Tongue (tissue), 3 donors: ENCODE measurements around the gene TMEM184B. TPM values are rescaled to one million over a fixed set of nuclear protein-coding genes. Genes with fewer than 3 reads are reported as not detected.
"Not testable (repeated sequence)": the region's sequence is repeated elsewhere in the genome, so short reads cannot be mapped to it uniquely, and the experiment has no call there.

ENCODE experiments used
- DNase-seq: peaks from one replicate; pipeline ENCODE4 v3.0.0-alpha.2; 2015
- small RNA-seq: library from RNA; depleted of rRNA; stranded (forward); fragments of <200 nt; gene quantifications from one replicate; pipeline ENCODE3, GENCODE V24; 2014; ENCODE audit warnings: low replicate concordance
- total RNA-seq: library from RNA; depleted of rRNA; stranded (reverse); fragments of >200 nt; gene quantifications from one replicate; pipeline ENCODE4 v1.2.3, GENCODE V29; 2014

The TMEM184B gene
- total RNA-seq, 1 donor from 2014 or later, result 34.3 TPM

- DNase-seq, result no peak
Measured at GRCh38 chr22:38180841-38181452, 91.9 kb downstream of the TMEM184B start.

- not testable (repeated sequence) for DNase-seq
Measured at GRCh38 chr22:38178605-38178937, 94.2 kb downstream of the TMEM184B start.

GRCh38 chr22:38177926-38178604 is 94.7 kb downstream of the TMEM184B start:
- no peak for DNase-seq

- DNase-seq, result not testable (repeated sequence)
Measured at GRCh38 chr22:38177571-38177925, 95.3 kb downstream of the TMEM184B start.

GRCh38 chr22:38177044-38177443 is 95.8 kb downstream of the TMEM184B start:
- DNase-seq, result no peak

GRCh38 chr22:38176170-38176741 is 96.6 kb downstream of the TMEM184B start:
- DNase-seq, result peak; percentile 82

GRCh38 chr22:38175206-38176118 is 97.3 kb downstream of the TMEM184B start:
- DNase-seq, result no peak

- DNase-seq, result no peak
Measured at GRCh38 chr22:38174626-38175025, 98.2 kb downstream of the TMEM184B start.

- DNase-seq, result no peak
Measured at GRCh38 chr22:38173641-38173906, 99.2 kb downstream of the TMEM184B start.

- DNase-seq, result no peak
Measured at GRCh38 chr22:38172832-38173640, 99.8 kb downstream of the TMEM184B start.

- no peak for DNase-seq
Measured at GRCh38 chr22:38171927-38172831, 100.6 kb downstream of the TMEM184B start.

- DNase-seq, result no peak
Measured at GRCh38 chr22:38170469-38170868, 102.3 kb downstream of the TMEM184B start.

Small RNA genes within 50 kb of the gene (small RNA-seq; reads per million reads assigned to genes)
- gene RF00017 (not detected), gene RN7SL704P (not detected)

Other genes with a start within 250 kb of the TMEM184B start
- 14.9 TPM for gene PICK1, start 215.6 kb downstream of the TMEM184B start, total RNA-seq
- not detected for gene SLC16A8, start 188.8 kb downstream of the TMEM184B start, total RNA-seq
- not detected for gene BAIAP2L2, start 162.3 kb downstream of the TMEM184B start, total RNA-seq
- gene PLA2G6, start 91.2 kb downstream of the TMEM184B start, total RNA-seq, result 15.3 TPM
- gene MAFF, start 71.0 kb downstream of the TMEM184B start, total RNA-seq, result 20.9 TPM
- 107 TPM for gene CSNK1E, start 44.4 kb upstream of the TMEM184B start, total RNA-seq
- gene KCNJ4, start 182.2 kb upstream of the TMEM184B start, total RNA-seq, result not detected
- gene KDELR3, start 195.1 kb upstream of the TMEM184B start, total RNA-seq, result 22.3 TPM
- gene DDX17, start 233.3 kb upstream of the TMEM184B start, total RNA-seq, result 554 TPM